Osteoblast (primary cell): Measurements from ENCODE around the gene NAIF1. TPM values are rescaled to one million over a fixed set of nuclear protein-coding genes. Genes with fewer than 3 reads are reported as not detected.
"Not testable (repeated sequence)": the region's sequence is repeated elsewhere in the genome, so short reads cannot be mapped to it uniquely, and the experiment has no call there.

Experiments used
- DNase-seq: peaks from one replicate; pipeline ENCODE4 v3.0.0; 2011; ENCODE audit warnings: low spot score, mixed read lengths; ENCODE audit not compliant: insufficient read length; ENCODE audit errors: missing footprints
- H2AFZ ChIP-seq: 2 replicates; pipeline ENCODE4 v1.6.0; 2011; ENCODE audit warnings: mild to moderate bottlenecking, low read length
- H3K27ac ChIP-seq: 2 replicates; pipeline ENCODE4 v1.5.1; 2011; ENCODE audit warnings: mild to moderate bottlenecking, low read depth, low read length, moderate library complexity
- H3K27me3 ChIP-seq: 2 replicates; pipeline ENCODE4 v1.6.0; 2012; ENCODE audit warnings: mild to moderate bottlenecking, control low read depth, inconsistent platforms, low read length, moderate library complexity; ENCODE audit not compliant: insufficient read depth
- H3K36me3 ChIP-seq: 2 replicates; pipeline ENCODE4 v1.5.1; 2011; ENCODE audit warnings: mild to moderate bottlenecking, low read length, control low read depth, moderate library complexity; ENCODE audit not compliant: insufficient read depth
- H3K4me1 ChIP-seq: 2 replicates; pipeline ENCODE4 v1.5.1; 2011; ENCODE audit warnings: mild to moderate bottlenecking, low read length, control low read depth, moderate library complexity; ENCODE audit not compliant: insufficient read depth
- H3K4me2 ChIP-seq: 2 replicates; pipeline ENCODE4 v1.6.0; 2011; ENCODE audit warnings: mild to moderate bottlenecking, low read length; ENCODE audit not compliant: insufficient read depth
- H3K4me3 ChIP-seq: fragments of 200-600 bp; sonication (generic); 3 replicates; pipeline ENCODE4 v1.5.1; 2012; ENCODE audit warnings: mild to moderate bottlenecking, low read length, inconsistent platforms; ENCODE audit not compliant: insufficient read depth
- H3K79me2 ChIP-seq: 2 replicates; pipeline ENCODE4 v1.6.0; 2012; ENCODE audit warnings: mild to moderate bottlenecking, low read length, control low read depth, inconsistent platforms; ENCODE audit not compliant: insufficient read depth
- H3K9me3 ChIP-seq: 2 replicates; pipeline ENCODE4 v1.5.1; 2011; ENCODE audit warnings: low read depth, low read length, control low read depth
- H4K20me1 ChIP-seq: 2 replicates; pipeline ENCODE4 v1.6.0; 2012; ENCODE audit warnings: mild to moderate bottlenecking, low read length, control low read depth; ENCODE audit not compliant: insufficient read depth
- CTCF ChIP-seq: IDR thresholded peaks from 2 replicates; pipeline ENCODE4 v1.5.1; 2011; ENCODE audit warnings: mild to moderate bottlenecking, low read depth, low read length, moderate library complexity; ENCODE audit errors: extremely low read depth
- total RNA-seq: library from RNA; depleted of rRNA; stranded (reverse); fragments of >200 nt; gene quantifications from 2 replicates; pipeline ENCODE4 v1.2.3, GENCODE V29; 2012

The NAIF1 gene
- total RNA-seq, 1 donor, result 10.1 TPM

GRCh38 chr9:128049843-128050242 is 17.3 kb downstream of the NAIF1 start:
- no peak overlapping the region for H3K4me2 ChIP-seq
- H3K79me2 ChIP-seq, result no peaks in the 10 kb centered on the region
- no peak for TF ChIP-seq CTCF
- H3K4me1 ChIP-seq, result peaks cover 4% of the 10 kb centered on the region
- no peaks in the 10 kb centered on the region for H3K36me3 ChIP-seq
- no peaks in the 10 kb centered on the region for H4K20me1 ChIP-seq
- no peak overlapping the region for H2AFZ ChIP-seq
- no peak overlapping the region for H3K4me3 ChIP-seq
- peak; percentile 18 for DNase-seq
- no peak overlapping the region for H3K27ac ChIP-seq
- H3K27me3 ChIP-seq, result no peaks in the 10 kb centered on the region
- no peaks in the 10 kb centered on the region for H3K9me3 ChIP-seq

- H4K20me1 ChIP-seq, result no peaks in the 10 kb centered on the region
- no peak overlapping the region for H2AFZ ChIP-seq
- H3K27ac ChIP-seq, result no peak overlapping the region
- TF ChIP-seq CTCF, result no peak
- H3K36me3 ChIP-seq, result no peaks in the 10 kb centered on the region
- H3K79me2 ChIP-seq, result no peaks in the 10 kb centered on the region
- H3K27me3 ChIP-seq, result no peaks in the 10 kb centered on the region
- no peak overlapping the region for H3K4me3 ChIP-seq
- peaks cover 4% of the 10 kb centered on the region for H3K4me1 ChIP-seq
- H3K4me2 ChIP-seq, result no peak overlapping the region
- H3K9me3 ChIP-seq, result no peaks in the 10 kb centered on the region
- DNase-seq, result no peak
Observed at GRCh38 chr9:128048663-128049062, 18.5 kb downstream of the NAIF1 start.

- Histone ChIP-seq H3K36me3 (no peaks in the 10 kb centered on the region), H3K79me2 (no peaks in the 10 kb centered on the region), H2AFZ (no peak overlapping the region), H3K27ac (no peak overlapping the region), H3K4me3 (no peak overlapping the region), H3K4me2 (no peak overlapping the region), H4K20me1 (no peaks in the 10 kb centered on the region), H3K27me3 (no peaks in the 10 kb centered on the region), H3K9me3 (no peaks in the 10 kb centered on the region), H3K4me1 (peaks cover 4% of the 10 kb centered on the region)
- peak; percentile 17 for DNase-seq
- no peak for TF ChIP-seq CTCF
Observed at GRCh38 chr9:128047231-128047630, 19.9 kb downstream of the NAIF1 start.

- no peak for TF ChIP-seq CTCF
- no peaks in the 10 kb centered on the region for H4K20me1 ChIP-seq
- peaks cover 3% of the 10 kb centered on the region for H3K4me1 ChIP-seq
- H2AFZ ChIP-seq, result no peak overlapping the region
- DNase-seq, result peak; percentile 61
- H3K36me3 ChIP-seq, result no peaks in the 10 kb centered on the region
- no peak overlapping the region for H3K4me3 ChIP-seq
- no peaks in the 10 kb centered on the region for H3K9me3 ChIP-seq
- H3K79me2 ChIP-seq, result no peaks in the 10 kb centered on the region
- no peak overlapping the region for H3K27ac ChIP-seq
- no peaks in the 10 kb centered on the region for H3K27me3 ChIP-seq
- no peak overlapping the region for H3K4me2 ChIP-seq
Observed at GRCh38 chr9:128045831-128046230, 21.3 kb downstream of the NAIF1 start.

- not testable (repeated sequence) for H3K27me3 ChIP-seq, DNase-seq, H4K20me1 ChIP-seq, H2AFZ ChIP-seq, H3K4me1 ChIP-seq, H3K79me2 ChIP-seq, H3K9me3 ChIP-seq, H3K4me3 ChIP-seq, H3K36me3 ChIP-seq, H3K4me2 ChIP-seq, H3K27ac ChIP-seq
Observed at GRCh38 chr9:128045409-128045808, 21.7 kb downstream of the NAIF1 start.
